Gastrocnemius medialis (tissue), 4 donors: ENCODE results near the gene COL27A1. TPM values are rescaled to one million over a fixed set of nuclear protein-coding genes. Genes with fewer than 3 reads are reported as not detected.

ENCODE experiments used
- ATAC-seq, 2 donors: fragments of 150-250 bp; one replicate each; pipeline ENCODE4 v1.9.1; 2016
- DNase-seq, 2 donors: peaks; one replicate each; pipeline ENCODE4 v3.0.0-alpha.2; 2019
- H3K27ac ChIP-seq, 4 donors: fragments of 200-600 bp; sonication (generic); 1 replicate in 1 of 4; 2 replicates in 3 of 4; pipeline ENCODE4 v1.5.1; 2016 to 2018; ENCODE audit warnings: mild to moderate bottlenecking in 2 of 4, moderate library complexity in 1 of 4
- H3K27me3 ChIP-seq, 3 donors: fragments of 200-600 bp; sonication (generic) in 2 of 3; 1 replicate in 1 of 3; 2 replicates in 2 of 3; pipeline versions ENCODE4 v1.5.1 to v1.6.0; 2016 to 2019; ENCODE audit warnings: mild to moderate bottlenecking in 1 of 3, moderate library complexity in 1 of 3
- H3K36me3 ChIP-seq, 2 donors: fragments of 200-600 bp; sonication (generic) in 1 of 2; one replicate each; pipeline ENCODE4 v1.5.1; 2017 to 2018
- H3K4me1 ChIP-seq, 2 donors: fragments of 200-600 bp; sonication (generic) in 1 of 2; one replicate each; pipeline ENCODE4 v1.5.1; 2016 to 2017; ENCODE audit warnings: mild to moderate bottlenecking in 2 of 2
- H3K4me3 ChIP-seq, 4 donors: fragments of 200-600 bp; sonication (generic) in 3 of 4; 1 replicate in 1 of 4; 2 replicates in 3 of 4; pipeline ENCODE4 v1.5.1; 2016 to 2019; ENCODE audit warnings: mild to moderate bottlenecking in 2 of 4
- H3K9me3 ChIP-seq, 3 donors: fragments of 200-600 bp; sonication (generic) in 2 of 3; 1 replicate in 1 of 3; 2 replicates in 2 of 3; pipeline ENCODE4 v1.5.1; 2016 to 2019
- POLR2A ChIP-seq, 2 donors: fragments of 450-650 bp; IDR thresholded peaks; one replicate each; pipeline ENCODE4 v1.6.1; 2017; ENCODE audit warnings: antibody characterized with exemption in 2 of 2, mild to moderate bottlenecking in 2 of 2, moderate library complexity in 2 of 2
- in situ Hi-C, 4 donors: fragments of 200-750 bp; cut with MboI; loops; one replicate each; pipeline versions ENCODE4 v1.15.0 to v1.8.0; 2017; ENCODE audit warnings: low sequenced_read_pairs in 4 of 4
- intact Hi-C: fragments of 100-400 bp; cut with DNase I; formaldehyde crosslinking; loops from one replicate; pipeline ENCODE4 v1.15.1; 2023; ENCODE audit warnings: low total_unique reads
- total RNA-seq, 4 donors: library from RNA; depleted of rRNA; stranded (reverse); fragments of >200 nt; gene quantifications; one replicate each; pipeline versions ENCODE4 v1.1.0 to v1.2.3, GENCODE V29; 2016
- TF ChIP-seq, protein P1 (sequence below), 5 experiments: fragments of 450-650 bp in 3 of 5; fragments of 200-600 bp in 2 of 5; sonication (generic) in 2 of 5; IDR thresholded peaks in 4 of 5; conservative IDR thresholded peaks in 1 of 5; 1 replicate in 4 of 5; 2 replicates in 1 of 5; pipeline ENCODE4 v1.5.1; 2016 to 2019; ENCODE audit warnings: antibody characterized with exemption in 5 of 5, mild to moderate bottlenecking in 3 of 5, moderate library complexity in 3 of 5

COL27A1 gene
- total RNA-seq, 4 donors from 2014 or later: 0.42 to 1.4 (median 0.95) TPM

DNA sequence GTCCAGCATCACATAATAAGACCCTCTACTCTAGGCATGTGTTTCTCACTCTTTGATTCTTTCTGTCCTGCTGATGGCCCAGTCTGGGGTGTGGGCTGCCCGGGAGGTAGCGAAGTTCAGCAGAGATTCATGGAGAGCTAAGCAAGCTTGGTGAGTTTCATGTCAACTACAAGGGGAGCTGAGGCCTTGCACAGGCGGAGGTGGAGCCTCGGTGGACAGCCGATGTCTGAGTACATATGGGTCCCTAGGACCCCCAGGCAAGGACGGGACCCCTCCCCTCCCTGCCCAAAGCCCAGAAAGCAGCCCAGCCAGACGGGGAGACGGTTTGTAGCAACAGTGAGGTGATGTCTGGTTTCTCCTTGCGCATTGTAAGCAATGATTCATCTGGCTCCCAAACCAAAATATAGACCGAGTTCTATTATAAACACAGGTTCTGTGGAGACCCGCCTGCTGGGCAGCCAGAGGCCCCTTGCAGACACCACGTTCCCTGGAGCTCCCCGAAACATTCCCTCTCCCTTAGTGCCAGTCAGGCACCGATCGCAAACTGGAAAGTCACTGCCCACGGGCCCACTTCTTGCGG lies 45.5 kb downstream of the COL27A1 start:
- in situ Hi-C loops: no loop called here
- DNase-seq (no peak), ATAC-seq (no peak)
- Histone ChIP-seq H3K4me1 (peaks cover 13 to 18% of the 10 kb centered on the region in 2 donors), H3K9me3 (no peaks in the 10 kb centered on the region), H3K27ac (no peak overlapping the region), H3K36me3 (no peaks in the 10 kb centered on the region), H3K27me3 (no peaks in the 10 kb centered on the region), H3K4me3 (no peak overlapping the region)
- TF ChIP-seq, protein P1, sequence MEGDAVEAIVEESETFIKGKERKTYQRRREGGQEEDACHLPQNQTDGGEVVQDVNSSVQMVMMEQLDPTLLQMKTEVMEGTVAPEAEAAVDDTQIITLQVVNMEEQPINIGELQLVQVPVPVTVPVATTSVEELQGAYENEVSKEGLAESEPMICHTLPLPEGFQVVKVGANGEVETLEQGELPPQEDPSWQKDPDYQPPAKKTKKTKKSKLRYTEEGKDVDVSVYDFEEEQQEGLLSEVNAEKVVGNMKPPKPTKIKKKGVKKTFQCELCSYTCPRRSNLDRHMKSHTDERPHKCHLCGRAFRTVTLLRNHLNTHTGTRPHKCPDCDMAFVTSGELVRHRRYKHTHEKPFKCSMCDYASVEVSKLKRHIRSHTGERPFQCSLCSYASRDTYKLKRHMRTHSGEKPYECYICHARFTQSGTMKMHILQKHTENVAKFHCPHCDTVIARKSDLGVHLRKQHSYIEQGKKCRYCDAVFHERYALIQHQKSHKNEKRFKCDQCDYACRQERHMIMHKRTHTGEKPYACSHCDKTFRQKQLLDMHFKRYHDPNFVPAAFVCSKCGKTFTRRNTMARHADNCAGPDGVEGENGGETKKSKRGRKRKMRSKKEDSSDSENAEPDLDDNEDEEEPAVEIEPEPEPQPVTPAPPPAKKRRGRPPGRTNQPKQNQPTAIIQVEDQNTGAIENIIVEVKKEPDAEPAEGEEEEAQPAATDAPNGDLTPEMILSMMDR (IDR thresholded peaks at IDR 0.05 in 4 of 5, conservative IDR thresholded peaks at IDR 0.05 in 1 of 5): no peak
- TF ChIP-seq POLR2A (IDR thresholded peaks at IDR 0.05): no peak
- intact Hi-C loops: no loop called here

DNA sequence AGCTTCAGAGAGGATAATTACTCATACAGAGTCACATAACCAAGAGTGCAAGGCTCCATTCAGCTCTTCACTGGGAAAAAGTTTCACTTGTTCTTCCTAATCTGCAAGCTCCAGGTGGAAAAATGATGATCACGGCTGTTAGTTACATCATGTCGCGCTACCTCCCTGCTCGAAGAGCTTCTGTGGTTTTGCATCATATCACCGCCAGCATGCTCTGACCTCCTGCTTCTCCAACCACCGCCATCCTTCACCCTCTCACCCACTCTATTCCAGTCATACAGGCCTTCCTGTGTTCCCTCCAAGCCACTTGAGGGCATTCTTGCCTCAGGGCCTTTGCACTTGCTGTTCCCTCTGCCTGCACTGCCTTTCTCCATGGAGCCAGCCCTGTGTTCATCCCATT lies 47.1 kb downstream of the COL27A1 start:
- H3K27ac ChIP-seq: no peak overlapping the region
- TF ChIP-seq, protein P1 (IDR thresholded peaks at IDR 0.05 in 4 of 5, conservative IDR thresholded peaks at IDR 0.05 in 1 of 5): no peak
- TF ChIP-seq POLR2A (IDR thresholded peaks at IDR 0.05): no peak
- H3K4me1 ChIP-seq: peaks cover 29 to 32% of the 10 kb centered on the region in 2 donors
- DNase-seq: no peak
- intact Hi-C loops (no loop called here), in situ Hi-C loops (no loop called here)
- H3K36me3 ChIP-seq: no peaks in the 10 kb centered on the region
- ATAC-seq: no peak
- no peaks in the 10 kb centered on the region for H3K27me3 ChIP-seq
- no peak overlapping the region for H3K4me3 ChIP-seq
- H3K9me3 ChIP-seq: no peaks in the 10 kb centered on the region

DNA sequence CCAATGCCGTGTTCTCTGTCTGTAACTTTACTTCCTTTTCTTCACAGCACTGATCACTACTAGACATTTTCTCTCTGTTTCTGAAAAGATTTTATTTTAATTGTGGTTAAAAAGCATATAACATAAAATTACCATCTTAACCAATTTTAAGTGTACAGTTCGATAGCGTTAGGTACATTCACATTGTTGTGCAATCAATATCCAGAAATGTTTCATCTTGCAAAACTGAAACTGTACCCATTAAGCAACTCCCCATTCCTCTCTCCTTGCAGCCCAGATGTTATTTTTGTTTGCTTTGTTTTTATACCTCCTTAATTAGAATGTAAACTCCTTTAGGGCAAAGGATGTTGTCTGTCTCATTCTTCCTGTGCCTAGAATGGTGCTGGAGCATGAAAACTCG lies 47.5 kb downstream of the COL27A1 start:
- in situ Hi-C loops: no loop called here
- Histone ChIP-seq H3K27me3 (no peaks in the 10 kb centered on the region), H3K36me3 (no peaks in the 10 kb centered on the region), H3K4me3 (no peak overlapping the region), H3K4me1 (peaks cover 34 to 37% of the 10 kb centered on the region in 2 donors), H3K9me3 (no peaks in the 10 kb centered on the region), H3K27ac (no peak overlapping the region)
- no peak for TF ChIP-seq POLR2A (IDR thresholded peaks at IDR 0.05)
- TF ChIP-seq, protein P1 (IDR thresholded peaks at IDR 0.05 in 4 of 5, conservative IDR thresholded peaks at IDR 0.05 in 1 of 5): no peak
- ATAC-seq (no peak), DNase-seq (no peak)
- intact Hi-C loops: no loop called here

DNA sequence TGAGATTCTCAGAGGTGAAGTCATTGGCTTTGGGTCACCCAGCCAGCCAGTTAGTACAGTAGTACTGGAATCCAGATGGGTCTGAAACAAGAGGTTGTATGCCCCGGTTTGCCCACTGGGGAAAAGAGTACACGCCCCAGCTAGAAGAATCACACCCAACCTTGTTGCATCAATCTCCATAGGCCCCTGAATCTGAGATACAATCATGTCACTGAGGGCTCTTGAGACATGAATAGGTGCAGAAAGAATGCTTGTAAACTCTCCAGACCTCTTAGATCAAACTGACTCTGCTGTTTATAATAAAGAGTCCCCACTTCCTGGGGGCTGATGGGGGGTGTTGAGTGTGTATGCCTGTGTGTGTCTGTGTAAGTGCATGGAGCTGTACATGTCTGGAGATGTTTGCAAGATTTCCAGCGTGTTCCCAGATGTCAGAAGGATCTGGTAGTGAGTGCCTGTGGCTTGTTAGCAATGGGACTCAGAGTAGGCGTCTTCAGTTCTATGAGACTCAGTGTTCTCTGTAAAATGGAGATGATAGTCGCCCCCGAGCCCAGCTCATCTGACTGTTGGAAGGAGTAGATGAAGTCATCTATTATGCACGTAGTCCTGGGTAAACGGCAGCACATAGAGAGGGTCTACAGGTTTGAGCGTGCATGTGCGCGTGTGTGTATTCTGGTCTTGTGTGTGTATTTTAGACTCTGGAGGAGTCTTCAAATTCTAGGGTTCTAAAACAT lies 48.2 kb downstream of the COL27A1 start:
- Histone ChIP-seq H3K27me3 (no peaks in the 10 kb centered on the region), H3K9me3 (no peaks in the 10 kb centered on the region), H3K4me3 (no peak overlapping the region), H3K27ac (no peak overlapping the region), H3K36me3 (no peaks in the 10 kb centered on the region), H3K4me1 (peaks cover 39 to 44% of the 10 kb centered on the region in 2 donors)
- no peak for ATAC-seq
- TF ChIP-seq POLR2A (IDR thresholded peaks at IDR 0.05): no peak
- TF ChIP-seq, protein P1 (IDR thresholded peaks at IDR 0.05 in 4 of 5, conservative IDR thresholded peaks at IDR 0.05 in 1 of 5): no peak
- intact Hi-C loops (no loop called here), in situ Hi-C loops (no loop called here)
- DNase-seq: no peak
